ENCODE measurements around the gene HECTD3.

Gene HECTD3

DNA sequence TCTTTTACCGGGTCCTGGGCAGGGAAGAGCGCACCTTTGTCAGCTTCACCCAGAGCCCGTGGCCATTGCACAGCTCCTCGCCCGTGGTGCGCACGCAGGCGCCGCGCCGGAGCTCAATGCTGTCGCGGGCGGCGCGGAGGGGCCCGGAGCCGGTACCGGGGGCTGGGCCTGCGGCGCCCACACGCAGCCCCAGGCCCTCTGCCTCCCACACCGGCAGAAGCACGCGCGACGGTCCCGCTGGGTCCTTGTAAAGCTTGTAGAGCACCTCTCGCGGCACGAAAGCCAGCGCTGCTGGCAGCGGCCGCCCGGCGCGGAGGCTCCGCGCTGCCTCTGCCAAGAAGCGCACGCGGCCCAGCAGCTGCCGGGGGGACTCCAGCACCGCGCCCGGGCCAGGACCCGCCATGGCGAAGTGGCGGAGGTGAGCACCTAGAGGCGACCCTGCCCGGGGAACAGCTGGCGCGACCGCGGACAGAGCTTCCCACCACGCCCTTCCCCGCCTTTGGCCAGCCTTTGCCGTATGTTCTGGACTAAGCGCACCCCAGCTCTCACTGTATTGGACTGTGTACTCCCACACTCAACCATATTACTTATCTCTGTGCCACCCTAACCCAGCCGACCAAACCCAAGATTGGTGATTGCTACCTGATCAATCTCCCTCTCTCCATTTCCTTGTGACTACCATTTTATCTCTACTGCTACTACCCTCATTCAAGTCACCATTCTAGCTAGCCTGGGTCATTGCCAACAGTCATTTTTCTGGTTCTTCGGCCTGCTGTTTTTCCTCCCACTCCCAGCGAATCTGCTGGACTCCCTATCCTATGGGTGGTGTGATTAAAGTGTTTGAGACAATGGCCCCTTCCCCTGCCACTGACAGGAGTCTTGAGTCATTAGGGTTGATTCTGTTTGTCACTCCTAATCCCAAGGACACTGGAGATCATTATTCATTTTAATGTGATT lies at the start of gene HECTD3:
Gene HECTD3, minus strand, starts transcription at position 470 of the 957 bp plus-strand sequence. Its CDS starts 67 bp downstream, at position 403.
- DNase-seq = peak; percentile 69

DNA sequence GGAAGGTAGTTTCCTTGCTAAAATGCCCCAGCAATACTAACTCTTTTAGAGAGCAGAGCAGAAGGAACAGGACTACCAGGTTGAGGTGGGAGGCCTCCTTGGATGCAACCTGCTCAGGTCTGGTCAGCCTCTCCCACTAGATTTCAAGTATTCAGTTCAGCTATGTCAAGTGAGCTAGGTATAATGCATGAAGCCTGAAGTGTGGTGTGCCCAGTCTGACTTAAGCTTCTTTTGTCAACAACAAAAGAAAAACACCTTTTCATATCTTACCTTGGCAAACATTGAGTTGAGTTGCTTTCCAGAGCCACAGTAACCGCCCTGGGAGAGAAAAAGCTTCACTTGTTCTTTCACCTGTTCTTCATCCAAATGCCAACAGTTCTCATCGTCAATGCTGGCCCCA lies 48.7 kb upstream of the HECTD3 start:
- no peak for DNase-seq

DNA sequence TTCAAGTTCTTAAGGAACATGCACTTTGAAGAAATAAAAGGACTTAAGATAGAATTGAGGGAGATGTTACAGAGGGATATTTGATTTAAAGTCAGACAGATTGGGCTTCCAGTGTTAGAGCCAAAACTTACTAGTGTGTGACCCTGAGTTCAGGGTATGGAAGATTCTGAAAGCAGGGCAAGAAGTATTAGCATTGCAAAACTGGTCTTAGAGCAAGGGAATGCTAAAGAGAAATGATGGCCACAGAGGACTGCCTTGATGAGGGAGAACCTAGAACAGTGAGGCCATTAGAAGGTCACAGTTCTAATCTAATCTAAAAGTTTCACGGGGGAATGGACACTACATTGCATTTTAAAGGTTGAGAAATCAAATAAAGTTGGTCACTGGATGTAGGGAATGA lies 46.4 kb upstream of the HECTD3 start:
- DNase-seq = no peak

DNA sequence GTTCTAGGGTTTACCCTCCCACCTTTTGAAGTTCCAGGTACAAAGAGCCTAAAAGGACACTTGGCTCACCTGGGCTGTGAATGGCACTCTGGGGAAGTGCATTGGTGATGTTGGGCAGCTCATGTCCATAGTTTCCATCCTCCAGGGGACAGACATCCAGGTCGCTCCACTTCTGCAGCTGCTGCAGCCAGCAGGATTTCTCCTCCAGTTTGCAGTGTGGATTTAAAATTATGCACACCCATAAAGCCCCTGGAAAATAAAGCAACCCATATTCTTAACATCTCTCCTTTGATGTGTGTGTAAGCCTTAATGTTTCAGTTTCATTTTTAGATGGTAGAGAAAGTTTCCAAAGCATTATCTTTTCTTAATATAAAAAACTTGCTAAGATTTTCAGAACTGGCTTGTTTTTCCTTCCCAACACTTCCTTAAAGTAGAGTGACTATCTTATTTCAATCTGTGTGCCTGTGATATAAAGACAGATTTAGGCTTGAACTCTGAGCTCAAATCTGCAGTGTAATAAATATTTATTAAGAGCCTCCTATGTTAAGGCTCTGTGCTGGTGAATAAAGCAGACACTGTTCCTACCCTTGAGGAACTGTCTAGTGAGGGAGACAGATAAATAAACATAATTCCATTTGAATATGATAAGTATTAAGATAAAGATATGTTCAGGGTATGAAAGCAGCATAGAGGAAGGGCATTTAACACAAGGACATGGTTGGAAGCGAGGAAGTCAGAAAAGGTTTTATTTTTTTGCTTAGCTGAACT lies 40.1 kb upstream of the HECTD3 start:
- DNase-seq = no peak

DNA sequence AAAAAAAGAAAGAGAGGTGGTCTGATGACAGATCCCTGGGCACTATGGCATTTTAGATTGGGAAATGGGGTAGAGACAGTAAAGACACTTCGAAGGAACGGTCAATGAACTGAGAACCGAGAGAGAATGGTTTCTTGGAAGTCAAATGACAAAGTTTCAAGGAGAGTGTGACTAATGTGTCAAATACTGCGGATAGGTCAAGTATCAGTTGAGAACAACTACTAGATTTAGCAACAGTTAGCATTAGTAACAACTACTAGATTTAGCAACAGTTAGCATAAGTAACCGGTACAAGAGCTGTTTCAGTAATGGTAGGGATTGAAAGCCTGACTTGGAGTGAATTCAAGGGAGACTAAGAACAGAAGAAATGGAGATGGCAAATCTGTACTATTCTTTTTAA lies 35.9 kb upstream of the HECTD3 start:
- no peak for DNase-seq

DNA sequence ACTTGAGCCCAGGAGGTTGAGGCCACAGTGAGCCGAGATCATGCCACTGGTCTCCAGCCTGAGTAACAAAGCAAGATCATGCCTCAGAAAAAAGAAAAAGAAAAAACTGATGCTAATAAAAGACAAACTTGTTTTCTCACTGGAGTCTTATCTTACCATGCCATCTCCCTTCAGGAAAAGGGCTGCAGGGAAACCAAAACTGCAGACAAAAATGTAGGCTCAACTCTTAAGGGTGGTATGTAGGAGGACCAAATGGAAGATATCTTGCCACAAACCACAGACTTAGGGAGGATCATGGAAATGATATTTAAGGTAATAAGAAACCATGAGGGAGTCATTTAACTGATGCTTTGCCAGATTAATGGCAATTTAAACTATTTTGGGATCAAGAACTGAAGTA lies 33.8 kb upstream of the HECTD3 start:
- DNase-seq = no peak

DNA sequence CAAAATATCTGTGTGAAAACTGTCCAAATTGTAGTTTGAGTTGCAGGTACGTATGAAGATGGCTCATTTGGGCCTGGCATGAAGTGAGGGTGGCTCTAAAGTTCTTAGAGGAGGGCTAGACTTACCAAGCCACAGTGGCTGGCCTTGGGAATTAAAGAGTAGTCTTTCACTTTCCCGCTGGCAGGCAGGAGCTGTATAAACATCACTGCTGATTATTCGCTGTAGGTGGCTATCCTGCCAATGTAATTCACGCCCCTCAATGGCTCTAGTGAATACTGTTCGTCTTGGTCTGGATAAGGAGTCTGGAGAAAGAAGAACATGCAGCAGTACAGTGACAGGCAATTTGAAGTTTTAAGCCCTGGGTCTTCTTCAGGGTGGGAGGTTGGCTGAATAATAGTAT lies 32.0 kb upstream of the HECTD3 start:
- no peak for DNase-seq

DNA sequence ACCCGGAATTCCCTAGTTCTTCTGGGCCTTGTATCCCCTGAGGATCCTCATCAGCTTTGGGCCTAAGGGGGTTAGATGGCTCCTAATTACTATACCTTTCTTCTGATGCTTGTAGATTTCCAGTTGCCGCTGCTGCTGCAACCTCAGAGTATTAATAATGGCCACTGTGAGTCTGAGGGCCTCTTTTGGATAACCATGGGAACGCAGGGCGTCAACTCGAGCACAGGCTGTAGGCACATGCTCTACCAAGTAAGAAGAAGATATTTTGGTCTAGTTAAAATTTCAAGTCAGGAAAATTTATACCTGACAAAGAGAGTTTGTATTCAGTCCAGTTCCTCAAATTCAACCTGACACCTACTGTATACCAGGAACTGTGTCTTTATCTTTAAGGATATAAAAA lies 29.2 kb upstream of the HECTD3 start:
- DNase-seq = no peak

DNA sequence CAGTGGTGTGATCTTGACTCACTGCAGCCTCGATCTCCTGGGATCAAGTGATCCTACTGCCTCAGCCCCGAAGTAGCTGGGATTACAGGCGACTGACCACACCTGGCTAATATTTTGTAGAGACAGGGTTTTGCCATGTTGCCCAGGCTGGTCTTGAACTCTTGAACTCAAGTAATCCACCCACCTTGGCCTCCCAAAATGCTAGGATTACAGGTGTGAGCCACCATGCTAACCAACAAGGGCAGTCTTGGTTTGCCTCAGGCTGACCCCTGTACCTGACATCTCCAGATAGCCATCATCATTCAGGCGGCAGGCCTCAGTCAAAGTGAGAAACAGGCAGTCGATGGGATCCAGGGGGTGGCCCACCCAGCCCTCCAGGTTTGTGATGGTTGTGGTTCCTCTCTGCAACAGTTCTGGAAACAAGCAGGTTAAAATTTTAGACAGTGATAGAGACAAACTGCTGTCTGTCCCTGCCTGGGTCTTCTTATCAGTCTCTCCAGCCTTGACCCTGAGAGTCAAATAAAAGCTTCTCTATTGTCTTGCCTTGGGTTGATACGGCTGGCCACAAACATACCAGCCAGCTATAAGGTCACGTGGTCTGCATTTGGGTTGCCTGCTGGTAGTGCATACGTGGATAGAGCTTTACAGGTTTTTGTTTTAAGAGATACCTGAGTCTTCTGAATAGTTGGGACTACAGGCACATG lies 27.7 kb upstream of the HECTD3 start:
- DNase-seq = no peak

DNA sequence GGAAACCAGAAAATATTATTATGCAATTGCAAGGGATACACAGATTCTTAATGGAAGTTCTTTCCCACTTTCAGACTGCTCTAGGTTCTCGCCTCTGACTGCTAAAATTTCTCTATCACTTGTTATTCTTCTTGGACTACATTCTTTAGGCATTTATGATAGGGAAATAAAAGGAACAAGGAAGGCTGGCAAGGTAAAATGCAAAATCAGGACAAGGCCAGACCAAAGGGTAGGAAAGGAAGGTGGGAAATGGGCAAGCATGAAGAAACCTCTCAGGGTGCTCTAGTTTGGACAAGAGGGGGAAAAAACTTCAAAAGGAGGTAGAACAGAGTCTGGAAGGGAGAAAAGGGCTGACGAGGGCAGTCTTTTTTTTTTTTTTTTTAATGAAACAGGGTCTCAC lies 27.1 kb upstream of the HECTD3 start:
- no peak for DNase-seq

DNA sequence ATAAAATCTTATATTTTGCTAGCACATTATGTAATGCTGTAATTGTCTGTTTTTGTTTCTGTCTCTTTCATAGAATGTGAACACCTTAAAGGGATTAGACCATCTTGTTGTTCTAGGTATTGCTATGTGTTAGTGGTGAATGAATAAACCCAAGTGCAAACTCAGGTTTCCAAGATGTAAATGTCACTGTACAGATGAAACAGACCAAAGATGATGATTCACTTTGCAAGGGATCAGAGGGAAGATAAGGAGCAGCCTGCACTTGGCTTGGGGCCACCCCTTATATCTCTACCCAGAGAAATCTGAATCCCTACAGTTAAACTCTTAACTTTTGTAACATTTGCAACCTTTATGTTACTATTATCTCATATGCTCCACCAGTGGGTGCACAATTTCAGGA lies 26.3 kb upstream of the HECTD3 start:
- no peak for DNase-seq

DNA sequence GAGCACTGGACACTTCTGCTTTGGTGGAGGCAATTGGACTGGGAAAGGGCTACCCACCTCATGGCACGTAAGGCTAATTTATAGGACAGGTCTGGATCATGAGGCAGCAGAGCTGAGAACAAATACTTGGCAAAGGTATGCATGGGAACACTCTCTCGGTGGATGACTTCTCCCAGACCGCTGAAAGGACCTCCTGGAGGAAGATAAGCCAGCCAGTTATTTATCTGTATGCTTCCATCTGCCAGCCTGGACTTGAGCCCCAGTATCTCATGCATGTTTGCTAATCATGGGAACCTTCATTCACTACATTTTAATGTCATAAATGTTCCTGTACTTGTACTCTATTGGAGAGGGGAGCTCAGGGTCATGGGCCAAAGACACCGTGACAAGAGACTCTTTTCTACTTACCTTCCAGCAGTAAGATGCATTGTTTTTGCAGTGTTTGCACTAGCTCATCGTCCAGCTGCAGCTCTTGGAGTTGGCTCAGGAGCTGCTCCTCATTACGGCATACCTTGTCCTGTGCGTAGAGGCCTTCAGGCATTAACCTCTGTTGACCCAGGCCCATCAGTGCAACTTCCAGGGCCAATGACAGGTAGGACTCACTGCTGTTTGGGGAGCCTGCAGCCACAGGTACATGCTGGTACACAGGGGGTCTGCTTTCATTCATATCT lies 24.6 kb upstream of the HECTD3 start:
- DNase-seq = no peak

DNA sequence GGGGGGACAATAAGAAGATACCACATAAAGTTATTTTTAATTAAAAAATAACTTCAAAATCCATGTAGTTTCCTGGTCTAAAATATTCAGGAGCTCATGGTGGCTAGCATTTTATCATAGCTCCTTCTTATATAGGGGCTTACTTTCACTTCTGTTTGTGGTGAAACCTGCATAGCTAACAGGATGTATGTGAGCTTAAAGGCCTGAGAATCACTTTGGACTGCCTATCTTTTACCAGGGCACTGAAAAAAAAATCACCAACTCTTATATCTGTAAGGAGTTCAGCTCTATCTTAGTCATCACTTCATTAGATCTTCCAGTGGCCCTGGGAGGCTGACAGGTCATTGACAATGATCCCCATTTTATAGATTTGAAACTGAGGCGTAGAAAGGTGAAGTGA lies 22.2 kb upstream of the HECTD3 start:
- no peak for DNase-seq

DNA sequence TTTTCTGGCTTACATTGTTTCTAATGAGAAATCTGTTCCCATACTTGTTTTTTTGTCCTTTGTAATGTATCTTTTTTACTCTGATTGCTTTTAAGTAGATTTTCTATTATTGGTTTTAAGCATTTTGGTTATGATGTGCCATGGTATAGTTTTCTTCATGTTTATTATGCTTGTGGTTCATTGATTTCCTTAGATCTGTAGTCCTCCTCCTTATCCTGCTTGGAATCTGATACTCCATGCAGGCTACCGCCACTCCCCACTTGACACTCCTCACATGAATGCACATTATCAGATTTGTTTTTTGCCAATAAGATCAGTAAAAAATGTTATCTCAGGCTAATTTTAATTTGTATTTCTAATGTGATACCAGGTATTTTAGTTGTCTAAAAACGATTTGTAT lies 21.7 kb upstream of the HECTD3 start:
- DNase-seq = no peak

DNA sequence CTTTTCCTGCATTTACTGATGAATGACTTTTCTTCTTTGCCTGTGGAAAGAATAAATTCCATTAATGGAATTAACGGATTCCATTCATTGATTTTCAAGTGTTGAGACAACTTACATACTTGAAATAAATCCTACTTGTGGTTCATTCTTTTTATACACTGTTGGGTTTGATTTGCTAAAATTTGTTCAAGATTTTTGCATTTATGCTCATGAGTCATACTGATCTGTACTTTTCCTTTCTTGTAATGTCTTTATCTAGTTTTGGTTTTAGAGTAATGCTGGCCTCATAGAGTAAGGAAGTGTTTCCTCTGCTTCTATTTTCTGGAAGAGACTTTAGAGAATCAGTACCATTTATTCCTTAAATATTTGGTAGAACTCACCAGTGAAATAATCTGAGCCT lies 15.3 kb upstream of the HECTD3 start:
- DNase-seq = no peak

DNA sequence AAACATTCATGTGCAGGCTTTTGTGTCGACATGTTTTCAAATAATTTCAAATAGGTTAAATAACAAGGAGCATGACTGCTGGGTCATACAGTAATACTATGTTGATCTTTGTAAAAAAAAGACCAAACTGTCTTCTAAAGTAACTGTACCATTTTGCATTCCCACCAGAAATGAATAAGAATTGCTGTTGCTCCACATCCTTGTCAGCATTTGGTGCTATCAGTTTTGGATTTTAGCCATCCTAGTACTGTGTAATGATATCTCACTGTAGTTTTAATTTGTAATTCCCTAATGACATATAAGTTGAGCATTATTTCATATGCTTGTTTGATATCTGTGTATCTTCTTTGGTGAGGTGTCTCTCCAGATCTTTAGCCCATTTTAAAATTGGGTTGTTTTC lies 12.5 kb upstream of the HECTD3 start:
- no peak for DNase-seq

DNA sequence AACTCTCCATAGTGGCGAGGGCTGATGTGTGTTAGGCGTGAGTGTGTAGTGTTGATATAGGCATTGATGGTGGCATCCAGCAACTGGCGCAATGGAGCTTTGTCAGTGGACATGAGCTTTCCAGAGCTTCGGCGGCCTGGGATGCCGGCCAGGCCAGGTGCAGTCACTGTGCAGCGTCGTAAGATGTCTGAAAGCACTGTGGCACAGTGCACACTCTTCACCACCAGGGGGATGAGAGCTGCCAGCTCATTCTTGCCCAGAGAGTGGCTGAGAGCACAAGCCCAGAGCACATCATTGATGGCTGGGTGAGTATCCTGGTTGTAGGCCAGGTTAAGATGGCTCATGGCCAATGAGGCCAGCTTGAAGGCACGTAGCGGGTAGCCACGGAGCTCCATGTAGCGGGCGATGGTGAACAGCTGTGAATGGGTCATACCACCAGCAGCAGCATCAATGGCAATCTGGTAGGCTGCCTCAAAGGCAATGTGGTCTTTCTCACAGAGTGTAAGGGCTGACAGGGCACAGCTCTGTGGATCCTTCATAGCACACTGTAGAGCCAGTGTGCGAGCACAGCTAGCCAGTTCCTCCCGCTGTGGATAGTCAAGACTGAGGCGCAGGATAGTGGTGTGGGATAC lies 7.6 kb upstream of the HECTD3 start:
- peak; percentile 42 for DNase-seq

DNA sequence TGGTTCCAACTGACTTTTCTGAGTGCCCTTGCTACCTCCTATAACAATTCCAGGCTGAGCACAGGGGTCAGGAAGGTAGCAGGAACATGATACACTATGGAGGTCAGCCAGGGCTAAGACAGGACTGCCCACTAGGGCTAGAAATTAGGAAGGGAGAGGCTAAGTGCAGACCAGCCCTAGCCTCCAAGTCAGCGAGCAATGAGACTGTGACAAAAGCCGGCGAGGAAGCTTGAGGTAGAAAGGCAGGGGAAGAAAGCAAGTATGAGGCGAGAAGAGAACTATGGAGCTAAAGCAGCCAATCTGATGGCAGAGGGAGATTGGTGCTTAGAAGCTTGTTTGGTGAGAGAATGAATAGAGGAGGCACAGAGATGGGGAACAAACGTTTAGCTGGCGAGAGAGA lies 5.6 kb upstream of the HECTD3 start:
- DNase-seq = no peak

DNA sequence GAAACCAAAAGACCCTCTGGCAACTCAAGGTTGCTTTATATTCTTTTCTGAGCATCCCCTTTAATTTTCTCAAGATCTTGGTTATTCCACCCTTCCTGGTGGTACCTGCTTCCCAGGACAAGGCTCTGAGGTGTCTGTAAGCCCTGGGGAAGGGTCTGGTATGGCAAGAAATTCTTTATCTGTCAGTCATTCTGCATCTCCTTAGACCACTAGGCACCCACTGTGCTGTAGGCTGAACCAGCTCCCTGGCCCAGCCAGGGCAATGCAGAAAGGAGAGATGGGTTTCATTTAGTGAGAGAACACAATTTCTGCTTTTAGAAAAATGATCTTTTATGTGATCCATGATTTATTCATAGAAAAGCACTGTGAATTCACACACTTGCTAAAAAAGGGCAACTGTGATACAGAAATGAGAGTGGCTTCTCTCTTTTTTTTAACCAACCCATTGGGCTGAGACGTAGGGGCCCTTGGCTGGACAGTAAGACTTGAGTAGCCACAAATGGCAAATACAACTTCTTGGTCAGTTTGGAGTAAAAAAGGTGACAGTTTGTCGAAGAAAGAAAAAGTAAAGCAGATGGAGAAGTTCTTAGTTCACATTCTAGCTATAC lies 5.1 kb upstream of the HECTD3 start:
- no peak for DNase-seq

DNA sequence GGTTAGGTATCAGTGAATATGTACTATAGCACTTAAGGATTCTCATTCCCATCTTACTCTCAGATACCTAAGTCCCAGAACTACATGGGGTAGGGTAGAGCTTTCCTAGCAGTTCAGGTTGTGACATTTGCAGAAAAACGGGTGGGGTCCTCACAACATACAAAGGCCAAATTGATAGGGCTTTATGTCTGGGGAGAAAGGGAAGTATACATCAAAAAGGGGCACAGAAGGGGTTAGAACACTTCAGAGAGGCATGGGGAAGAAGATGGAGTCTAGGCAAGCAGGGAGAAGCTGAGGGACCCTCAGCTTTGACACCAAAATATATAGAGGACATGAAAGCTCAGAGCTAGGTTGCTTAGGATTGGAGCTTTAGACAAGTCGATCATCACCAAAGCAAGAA lies 4.6 kb upstream of the HECTD3 start:
- DNase-seq = no peak

DNA sequence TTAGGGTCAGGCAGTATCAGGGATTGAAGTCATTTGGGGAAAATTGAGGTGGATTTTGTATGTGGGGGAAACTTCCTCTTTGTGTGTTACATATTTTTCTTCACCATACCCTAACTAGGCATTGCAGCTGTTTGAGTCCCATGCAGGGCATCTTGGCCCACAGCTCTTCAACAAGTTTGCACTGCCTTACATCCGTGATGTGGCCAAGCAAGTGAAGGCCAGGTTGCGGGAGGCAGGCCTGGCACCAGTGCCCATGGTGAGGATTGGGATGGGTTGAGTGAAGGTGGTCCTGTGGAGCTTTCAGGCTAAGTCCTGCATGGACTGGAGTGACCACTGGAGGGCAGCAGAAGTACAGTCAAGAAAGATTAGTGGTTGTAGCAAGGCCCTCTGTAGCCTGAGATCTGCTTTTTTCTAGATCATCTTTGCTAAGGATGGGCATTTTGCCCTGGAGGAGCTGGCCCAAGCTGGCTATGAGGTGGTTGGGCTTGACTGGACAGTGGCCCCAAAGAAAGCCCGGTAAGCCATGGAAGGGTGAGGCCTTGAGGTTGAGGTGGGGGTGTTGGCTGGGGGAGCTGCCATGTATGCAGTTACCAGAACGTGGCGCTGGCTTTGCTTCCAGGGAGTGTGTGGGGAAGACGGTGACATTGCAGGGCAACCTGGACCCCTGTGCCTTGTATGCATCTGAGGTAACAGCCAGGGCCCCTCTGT lies 3.4 kb upstream of the HECTD3 start:
- peak; percentile 73 for DNase-seq
